ENCODE results near the gene FAM219B. TPM values are rescaled to one million over a fixed set of nuclear protein-coding genes. Genes with fewer than 3 reads are reported as not detected.

FAM219B gene
- total RNA-seq, 1 donor from 2014 or later, result 113 TPM

- DNase-seq (ENCODE audit: low read depth), result no peak
Observed at GRCh38 chr15:74850393-74850792, 56.3 kb downstream of the FAM219B start.

Other genes with a start within 250 kb of the FAM219B start
- 8.5 and 9.5 TPM in 2 replicates for gene EDC3, start 210.8 kb downstream of the FAM219B start, total RNA-seq
- gene CYP1A1, start 181.3 kb downstream of the FAM219B start, total RNA-seq, result not detected in 2 replicates
- gene CYP1A2, start 158.0 kb downstream of the FAM219B start, total RNA-seq, result not detected in 2 replicates
- gene CSK, start 124.8 kb downstream of the FAM219B start, total RNA-seq, result 20.1 and 21.0 TPM in 2 replicates
- gene LMAN1L, start 94.0 kb downstream of the FAM219B start, total RNA-seq, result not detected in 2 replicates
- gene CPLX3, start 80.2 kb downstream of the FAM219B start, total RNA-seq, result not detected in 2 replicates
- gene ULK3, start 63.7 kb downstream of the FAM219B start, total RNA-seq, result 75.0 and 80.5 TPM in 2 replicates
- 59.2 and 77.2 TPM in 2 replicates for gene SCAMP2, start 33.5 kb downstream of the FAM219B start, total RNA-seq
- 334 and 342 TPM in 2 replicates for gene MPI, start 16.8 kb downstream of the FAM219B start, total RNA-seq
- 140 and 153 TPM in 2 replicates for gene COX5A, start 31.2 kb upstream of the FAM219B start, total RNA-seq
- gene RPP25, start 49.9 kb upstream of the FAM219B start, total RNA-seq, result 2.6 and 3.2 TPM in 2 replicates
- 0.56 and 1.6 TPM in 2 replicates for gene SCAMP5, start 88.7 kb upstream of the FAM219B start, total RNA-seq
- 7.5 and 15.2 TPM in 2 replicates for gene PPCDC, start 116.7 kb upstream of the FAM219B start, total RNA-seq